Stimulated activated CD8-positive, alpha-beta memory T cell treated with anti-CD3 and anti-CD28 coated beads, Interleukin-4, amount 100 ng/mL, for 1 hour (primary cell): ENCODE measurements around the gene XPO4.
"Not testable (repeated sequence)": the region's sequence is repeated elsewhere in the genome, so short reads cannot be mapped to it uniquely, and the experiment has no call there.

ENCODE experiments used
- DNase-seq, 2 donors: peaks; one replicate each; pipeline ENCODE4 v3.0.0-alpha.2; 2020; ENCODE audit warnings: low read depth in 2 of 2, low spot score in 1 of 2

Gene XPO4

DNA sequence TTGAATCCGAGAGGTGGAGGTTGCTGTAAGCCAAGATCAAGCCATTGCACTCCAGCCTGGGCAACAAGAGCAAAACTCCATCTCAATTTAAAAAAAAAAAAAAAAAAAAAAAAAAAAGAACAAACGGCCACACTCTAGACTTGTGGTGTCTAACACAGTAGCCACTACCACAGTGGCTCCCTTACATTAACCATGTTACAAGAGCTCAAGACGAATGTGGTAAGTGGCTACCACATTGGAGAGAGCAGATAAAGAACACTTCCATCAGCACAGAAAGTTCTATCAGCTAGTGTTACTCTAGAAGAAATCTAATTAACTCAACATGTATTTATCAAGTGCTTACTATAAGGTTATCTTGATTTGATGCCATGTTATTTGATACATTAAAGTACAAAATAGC, 11.5 kb downstream of the XPO4 start:
- DNase-seq = no peak

DNA sequence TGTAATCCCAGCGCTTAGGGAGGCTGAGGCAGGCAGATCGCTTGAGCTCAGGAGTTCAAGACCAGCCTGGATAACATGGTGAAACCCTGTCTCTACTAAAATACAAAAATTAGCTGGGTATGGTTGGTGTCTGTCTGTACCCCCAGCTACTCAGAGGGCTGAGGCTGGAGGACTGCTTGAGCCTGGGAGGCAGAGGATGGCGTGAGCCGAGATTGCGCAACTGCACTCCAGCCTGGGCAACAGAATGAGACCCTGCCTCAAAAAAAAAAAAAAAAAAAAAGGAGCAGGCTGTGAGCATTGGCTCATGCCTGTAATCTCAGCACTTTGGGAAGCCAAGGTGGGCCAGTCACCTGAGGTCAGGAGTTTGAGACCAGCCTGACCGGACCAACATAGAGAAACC, 12.0 kb downstream of the XPO4 start:
- DNase-seq = not testable (repeated sequence)

DNA sequence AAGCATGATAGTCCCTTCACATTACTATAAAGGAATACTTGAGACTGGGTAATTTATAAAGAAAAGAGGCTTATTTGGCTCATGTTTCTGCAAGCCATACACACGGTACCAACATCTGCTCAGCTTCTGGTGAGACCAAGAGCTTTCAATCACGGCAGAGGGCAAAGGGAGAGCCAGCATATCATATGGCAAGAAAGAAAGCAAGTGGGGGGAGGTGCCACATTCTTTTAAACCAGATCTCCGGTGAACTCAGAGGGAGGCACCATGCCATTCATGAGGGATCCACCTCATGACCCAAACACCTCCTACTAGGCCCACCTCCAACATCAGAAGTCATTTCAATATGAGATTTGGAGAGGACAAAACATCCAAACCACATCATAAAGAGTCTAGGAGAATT, 20.3 kb downstream of the XPO4 start:
- no peak for DNase-seq

DNA sequence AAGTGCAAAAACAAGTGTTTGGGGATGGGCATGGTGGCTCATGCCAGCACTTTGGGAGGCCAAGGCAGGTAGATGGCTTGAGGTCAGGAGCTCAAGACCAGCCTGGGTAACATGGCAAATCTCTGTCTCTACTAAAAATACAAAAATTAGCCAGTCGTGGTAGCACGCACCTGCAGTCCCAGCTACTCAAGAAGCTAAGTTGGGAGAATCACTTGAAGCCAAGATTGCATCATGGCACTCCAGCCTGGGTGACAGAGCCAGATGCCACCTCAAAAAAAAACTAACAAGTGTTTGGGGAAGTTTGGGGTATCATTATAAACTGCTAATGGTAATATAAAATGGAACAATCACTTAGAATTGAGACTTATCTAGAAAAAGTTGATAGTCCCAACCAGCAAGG, 24.6 kb downstream of the XPO4 start:
- no peak for DNase-seq

DNA sequence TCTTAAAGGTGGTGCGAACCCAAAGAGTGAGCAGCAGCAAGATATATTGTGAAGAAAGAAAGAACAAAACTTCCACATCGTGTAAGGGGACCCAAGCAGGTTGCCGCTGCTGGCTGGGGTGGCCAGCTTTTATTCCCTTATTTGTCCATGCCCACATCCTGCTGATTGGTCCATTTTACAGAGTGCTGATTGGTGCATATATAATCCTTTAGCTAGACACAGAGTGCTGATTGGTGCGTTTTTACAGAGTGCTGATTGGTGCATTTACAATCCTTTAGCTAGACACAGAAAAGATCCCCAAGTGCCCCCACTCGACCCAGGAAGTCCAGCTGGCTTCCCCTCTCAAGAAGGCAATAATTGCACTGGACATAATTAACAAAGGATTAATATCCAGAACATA, 25.7 kb downstream of the XPO4 start:
- not testable (repeated sequence) for DNase-seq

DNA sequence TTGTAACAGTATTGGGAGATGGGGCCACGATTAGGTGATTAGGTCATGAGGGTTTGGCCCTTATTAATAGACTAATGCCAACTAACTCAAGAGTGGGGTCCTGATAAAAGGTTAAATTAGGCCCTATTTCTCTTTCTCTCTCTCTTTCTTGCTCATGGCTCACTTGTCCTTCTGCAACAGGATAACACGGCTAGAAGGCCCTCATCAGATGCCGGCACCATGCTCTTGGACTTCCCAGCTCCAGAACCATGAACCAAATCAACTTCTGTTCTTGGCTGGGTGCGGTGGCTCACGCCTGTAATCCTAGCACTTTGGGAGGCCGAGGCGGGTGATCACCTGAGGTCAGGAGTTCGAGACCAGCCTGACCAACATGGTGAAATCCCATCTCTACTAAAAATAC, 28.1 kb downstream of the XPO4 start:
- DNase-seq = not testable (repeated sequence)

DNA sequence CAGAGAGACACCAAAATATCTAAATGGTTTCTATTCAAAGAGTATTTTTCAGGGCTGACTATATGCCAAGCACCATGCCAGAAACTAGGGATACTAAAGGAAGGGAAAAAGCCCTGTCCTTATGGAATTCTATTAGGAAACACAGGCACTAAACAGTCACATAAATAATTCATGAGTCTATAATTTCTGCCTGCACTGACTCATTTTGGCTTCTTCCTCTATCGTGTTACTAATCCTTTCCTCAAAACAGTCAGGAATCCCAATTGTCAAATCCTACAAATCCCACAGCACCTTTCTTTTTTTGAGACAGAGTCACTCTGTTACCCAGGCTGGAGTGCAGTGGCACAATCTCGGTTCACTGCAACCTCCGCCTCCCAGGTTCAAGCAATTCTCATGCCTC, 29.2 kb downstream of the XPO4 start:
- no peak for DNase-seq

DNA sequence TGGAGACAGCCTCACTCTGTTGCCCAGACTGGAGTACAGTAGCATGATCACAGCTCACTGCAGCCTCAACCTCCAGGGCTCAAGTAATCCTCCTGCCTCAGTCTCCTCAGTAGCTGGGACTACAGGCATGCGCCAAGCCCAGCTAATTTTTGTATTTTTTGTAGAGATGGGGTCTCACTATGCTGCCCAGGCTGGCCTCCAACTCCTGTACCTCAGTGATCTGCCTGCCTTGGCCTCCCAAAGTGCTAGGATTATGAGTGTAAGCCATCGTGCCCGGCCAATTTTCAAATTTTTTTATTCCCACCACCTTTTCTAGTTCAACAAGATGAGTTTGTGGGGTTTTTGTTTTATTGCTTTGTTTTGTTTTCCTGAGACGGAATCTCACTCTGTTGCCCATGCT, 31.7 kb downstream of the XPO4 start:
- no peak for DNase-seq

DNA sequence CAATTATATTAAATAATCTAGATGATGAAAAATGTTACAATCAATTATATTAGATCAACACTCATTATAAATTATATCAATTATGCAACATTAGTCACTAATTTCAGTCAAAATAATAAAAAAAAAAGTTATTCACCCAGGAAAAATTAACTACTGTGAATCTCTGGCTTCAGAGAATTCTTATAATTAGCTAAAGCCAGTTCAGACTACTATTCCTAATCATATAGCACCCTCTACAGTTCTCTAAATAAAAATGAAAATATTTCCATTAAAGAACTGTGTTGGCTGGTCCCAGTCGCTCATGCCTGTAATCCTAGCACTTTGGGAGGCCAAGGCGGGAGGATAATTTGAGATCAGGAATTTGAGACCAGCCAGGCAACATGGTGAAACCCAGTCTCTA, 33.0 kb downstream of the XPO4 start:
- DNase-seq = no peak

DNA sequence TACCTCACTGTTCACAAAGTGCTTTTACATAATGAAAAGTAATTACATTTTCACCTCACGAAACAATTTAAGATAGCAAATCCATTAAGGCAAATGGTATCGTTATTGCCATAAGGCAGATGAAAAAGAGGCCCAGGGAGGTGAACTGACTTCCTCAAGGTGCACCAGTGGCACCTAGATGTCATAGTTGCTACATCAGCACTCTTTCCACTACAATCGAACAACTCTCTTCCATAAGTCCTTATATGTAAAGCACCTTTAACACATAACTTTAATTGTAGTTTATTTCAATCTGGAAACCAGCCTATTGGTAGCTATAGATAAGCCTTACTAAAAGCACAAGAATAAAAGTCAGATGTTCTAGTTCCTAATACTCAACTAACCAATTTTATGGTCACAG, 35.1 kb downstream of the XPO4 start:
- no peak for DNase-seq

DNA sequence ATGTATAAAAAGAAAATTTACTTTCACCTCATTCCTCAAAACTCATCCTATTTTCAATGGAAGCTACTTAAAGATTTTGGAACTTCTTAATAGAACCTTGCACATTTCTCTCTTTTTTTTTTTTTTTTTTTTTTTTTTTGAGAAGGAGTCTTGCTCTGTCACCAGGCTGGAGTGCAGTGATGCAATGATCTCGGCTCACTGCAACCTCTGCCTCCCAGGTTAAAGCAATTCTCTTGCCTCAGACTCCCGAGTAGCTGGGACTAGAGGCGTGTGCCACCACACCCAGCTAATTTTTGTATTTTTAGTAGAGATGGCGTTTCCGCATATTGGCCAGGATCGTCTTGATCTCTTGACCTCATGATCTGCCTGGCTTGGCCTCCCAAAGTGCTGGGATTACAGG, 40.9 kb downstream of the XPO4 start:
- not testable (repeated sequence) for DNase-seq

DNA sequence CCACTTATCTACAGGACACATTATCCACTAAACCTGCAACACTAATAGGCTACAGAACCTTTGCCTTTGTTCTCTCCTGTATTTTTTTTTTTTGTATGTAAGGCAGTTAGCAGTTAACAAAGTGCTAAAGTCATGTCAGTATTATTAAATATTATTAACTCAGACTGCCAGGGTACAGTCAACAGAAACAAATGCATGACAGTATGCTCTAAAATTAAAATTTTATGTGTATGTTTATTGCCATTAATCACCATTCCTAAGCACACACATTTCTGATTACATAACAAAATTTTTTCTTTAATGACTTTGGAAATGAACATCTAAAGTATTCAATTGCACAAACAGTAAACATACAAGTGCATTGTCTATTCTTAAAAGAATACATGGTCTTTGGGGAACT, 41.7 kb downstream of the XPO4 start:
- DNase-seq = no peak

DNA sequence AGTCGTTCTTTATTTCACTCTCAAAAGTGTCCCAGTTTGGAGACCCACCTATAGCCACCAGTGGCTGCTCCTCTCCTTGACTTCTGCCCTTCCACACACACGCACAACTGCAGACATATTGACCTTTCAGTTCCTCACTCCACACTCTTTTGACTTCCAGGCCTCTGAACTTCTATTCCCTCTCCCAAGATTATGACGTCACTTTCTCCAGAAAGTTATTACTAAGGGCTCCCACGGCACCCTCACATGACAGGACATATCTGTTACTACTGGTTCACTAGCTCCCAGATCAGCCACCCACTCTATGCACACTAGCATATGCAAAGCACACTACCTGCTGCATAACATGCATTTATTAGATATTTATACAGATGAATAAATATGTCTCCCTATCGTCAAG, 45.9 kb downstream of the XPO4 start:
- DNase-seq = no peak

DNA sequence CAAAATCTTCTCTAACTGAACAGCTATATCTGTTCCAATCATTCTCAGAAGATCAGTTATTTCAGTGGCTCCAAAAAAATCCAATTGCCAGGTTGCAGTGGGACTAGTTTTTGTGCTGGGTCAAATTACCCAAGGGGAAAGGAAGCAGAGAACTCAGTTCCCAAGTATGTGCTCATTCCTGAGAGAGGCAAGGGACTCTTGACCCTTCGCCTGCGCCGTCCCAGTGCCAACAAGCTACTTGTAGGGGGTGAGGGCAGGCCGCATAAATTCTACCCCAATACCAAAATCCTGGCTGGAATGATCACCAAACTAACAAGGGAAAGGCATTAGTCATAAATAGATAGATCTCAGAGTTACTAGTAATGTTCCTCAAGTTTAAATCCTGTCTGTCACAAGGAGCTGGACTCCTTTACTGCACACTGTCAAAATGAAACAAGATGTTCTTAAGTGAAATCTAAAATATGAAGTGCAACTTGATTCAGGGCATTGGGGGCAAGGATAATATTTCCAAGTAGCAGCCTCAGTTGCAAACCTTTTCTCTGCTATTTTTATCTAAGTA, 50.6 kb downstream of the XPO4 start:
- no peak for DNase-seq

DNA sequence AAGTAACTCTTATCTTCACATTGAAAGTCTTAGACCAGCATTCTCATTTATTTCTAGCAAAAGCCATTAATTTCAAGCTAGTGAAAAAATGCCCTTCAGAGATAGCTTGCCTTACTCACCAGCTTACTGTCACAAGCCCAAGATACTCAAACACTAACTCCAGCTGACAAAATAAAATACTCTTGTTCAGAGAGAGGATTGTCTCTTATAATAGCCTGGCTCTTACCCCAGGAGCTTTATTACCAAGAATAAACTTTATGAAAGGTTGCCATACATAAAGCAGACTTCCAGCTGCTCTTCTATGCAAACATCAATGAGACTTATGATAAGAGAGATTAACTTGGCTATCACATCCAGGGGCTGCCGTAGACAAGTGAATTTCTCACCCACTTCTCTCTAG, 53.6 kb downstream of the XPO4 start:
- DNase-seq = no peak

DNA sequence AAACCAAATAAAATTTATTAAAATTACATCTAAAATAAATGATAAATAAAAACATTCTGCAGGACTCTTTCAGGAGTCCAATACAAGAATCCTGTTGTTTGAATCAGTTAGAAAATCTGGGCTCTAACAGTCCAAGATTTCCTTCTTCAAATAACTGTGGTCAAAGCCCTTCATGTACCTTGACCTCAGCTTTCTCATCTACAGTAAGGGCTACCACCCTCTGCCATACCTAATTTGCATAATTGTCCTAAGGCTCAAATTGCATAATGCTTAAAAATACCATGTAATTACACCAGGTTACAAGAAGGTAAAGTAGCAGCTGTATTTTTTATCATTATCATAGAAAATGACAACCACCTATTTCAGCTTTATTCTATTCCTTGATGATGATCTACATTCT, 54.3 kb downstream of the XPO4 start:
- no peak for DNase-seq

DNA sequence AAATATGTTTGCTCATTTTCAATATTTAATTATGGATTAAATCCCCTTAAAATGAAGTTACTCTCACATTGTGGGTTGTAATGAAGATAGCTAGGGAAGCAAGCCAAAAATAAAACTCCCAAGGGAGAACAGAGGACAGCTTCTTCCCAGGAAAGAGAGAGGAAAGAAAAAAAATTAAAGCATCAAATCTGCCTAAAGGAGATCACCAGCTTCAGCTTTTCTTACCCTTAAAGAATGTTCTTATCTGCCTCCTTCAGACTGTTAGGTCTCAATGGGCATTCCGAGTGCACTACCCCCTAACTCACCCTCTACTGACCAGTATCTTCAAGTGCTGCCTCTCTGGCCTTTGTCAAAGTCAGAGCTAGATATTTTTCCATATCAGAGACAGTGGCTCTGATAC, 55.2 kb downstream of the XPO4 start:
- DNase-seq = no peak

DNA sequence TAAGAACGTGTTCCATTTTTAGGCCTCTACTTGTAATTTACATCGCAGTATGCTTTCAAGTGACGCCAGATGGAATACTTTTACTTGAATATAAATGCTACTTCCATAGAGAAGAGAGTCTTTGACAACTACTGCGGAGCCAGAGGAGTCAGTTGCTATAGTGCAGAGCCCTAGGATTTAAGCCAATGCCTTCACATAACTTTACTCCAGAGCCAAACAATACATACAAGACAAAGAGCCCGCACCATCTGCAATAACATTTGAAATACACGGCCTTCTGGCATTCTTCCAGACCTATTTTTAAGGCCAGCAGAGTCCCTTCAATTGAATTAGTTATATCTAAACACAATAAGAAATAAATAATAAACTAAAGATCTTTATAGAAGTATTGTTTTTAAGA, 59.4 kb downstream of the XPO4 start:
- no peak for DNase-seq

DNA sequence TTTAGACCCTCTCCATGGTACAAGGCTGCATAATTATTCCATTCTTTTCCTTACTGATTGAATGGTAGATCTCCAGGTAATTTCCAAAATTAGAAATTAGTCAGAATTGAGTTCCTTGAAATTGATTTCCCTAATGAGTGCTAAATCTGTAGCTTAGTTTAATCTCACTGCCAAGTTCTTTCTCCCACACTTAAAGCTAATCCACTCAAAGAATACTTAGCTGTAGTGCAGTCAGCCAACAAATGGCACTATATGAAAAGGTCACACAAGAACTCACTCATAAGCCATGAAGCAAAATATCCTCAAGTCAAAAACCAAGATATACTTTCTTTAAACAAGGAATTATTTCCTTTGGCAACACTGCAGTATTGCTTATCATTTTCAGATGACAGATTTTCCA, 62.0 kb downstream of the XPO4 start:
- DNase-seq = no peak

DNA sequence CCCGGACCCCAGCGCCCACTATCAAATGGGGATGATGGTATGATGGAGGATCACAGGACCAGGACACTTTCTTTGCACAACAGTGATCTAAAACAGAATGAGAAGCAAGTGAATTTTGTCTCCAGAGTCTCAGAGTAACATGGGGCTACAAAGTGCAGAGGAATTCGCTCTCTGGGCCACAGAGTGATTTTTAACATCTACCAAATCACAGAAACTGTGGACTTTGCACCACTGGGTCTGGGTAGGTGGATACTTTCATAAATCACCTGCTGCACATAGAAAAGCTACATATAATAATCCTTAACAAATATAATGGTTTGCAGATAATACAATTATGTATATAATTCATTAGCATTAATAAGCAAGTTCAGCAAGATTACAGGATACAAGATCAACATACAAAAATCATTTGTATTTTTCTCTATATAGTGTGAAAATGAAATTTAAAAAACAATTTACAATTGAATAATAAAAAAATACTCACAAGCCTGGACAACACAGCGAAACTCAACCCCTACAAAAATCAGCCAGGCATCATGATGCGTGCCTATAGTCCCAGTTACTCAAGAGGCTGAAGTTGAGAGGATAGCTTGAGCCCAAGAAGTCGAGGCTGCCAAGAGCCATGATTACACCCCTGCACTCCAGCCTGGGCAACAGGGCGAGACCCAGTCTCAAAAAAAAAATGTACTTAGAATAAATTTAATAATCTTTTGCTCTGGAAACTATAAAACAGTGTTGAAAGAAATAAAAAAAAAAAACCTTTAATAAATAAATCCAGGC, 68.5 kb downstream of the XPO4 start:
- no peak for DNase-seq

DNA sequence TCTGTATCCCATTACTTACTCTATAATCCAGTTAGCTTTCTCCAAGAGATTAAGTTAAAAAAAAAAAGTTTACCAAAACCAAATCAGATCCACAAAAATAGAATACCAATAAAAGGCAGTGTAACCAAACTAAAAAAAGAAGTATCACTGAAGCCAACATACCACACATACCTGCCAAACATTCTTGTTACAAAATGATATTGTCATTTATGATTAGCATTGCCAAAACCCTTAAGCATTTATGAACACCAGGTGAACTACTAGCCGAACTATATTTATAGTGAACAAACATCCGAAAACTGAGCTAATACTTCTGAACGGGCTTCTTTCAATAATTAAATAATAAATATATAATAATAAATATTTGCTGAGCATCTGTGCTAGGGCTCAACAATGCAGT, 69.7 kb downstream of the XPO4 start:
- no peak for DNase-seq

DNA sequence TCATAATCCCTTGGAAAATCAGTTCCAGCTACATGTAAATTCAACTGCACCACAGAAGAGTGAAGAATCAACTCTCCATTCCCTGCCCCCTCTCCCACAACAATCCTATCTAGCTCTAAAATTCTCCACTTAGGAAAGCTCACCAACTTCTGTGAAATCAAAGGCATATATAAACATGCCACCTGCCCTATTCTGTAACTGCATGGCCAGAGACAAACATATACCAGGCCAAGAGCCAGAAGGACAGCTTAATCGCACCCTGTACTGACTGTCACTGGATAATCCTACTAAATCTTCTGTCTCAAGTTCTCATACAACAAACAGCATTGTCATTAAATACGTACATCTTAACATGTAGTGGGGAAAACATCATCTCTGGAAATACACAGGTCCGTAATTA, 70.6 kb downstream of the XPO4 start:
- no peak for DNase-seq

DNA sequence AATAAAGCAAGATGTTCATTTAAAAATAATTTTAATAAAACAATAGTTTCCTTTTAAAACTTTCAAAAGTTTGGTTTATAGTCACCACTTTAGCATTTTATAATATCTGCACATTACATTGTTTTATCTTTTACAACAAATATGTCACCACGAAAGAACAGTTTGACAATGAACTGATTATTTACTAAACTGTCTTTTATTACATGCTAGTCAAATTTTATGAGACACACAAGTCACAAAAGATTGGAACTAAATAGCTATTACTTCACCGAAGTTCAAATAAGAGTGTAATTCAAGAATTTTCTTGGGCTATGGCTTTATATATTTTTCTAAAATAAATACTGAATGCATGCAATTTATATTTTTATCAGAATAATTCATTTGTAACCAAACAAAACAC, 71.3 kb downstream of the XPO4 start:
- DNase-seq = no peak
